GM23248 (cell line): ENCODE data around the gene APBA2.

Experiments
- EZH2 ChIP-seq: fragments of 200-600 bp; sonication (generic); IDR thresholded peaks from 2 replicates; pipeline ENCODE4 v1.6.1; 2018; ENCODE audit warnings: antibody characterized with exemption, mild to moderate bottlenecking; ENCODE audit not compliant: insufficient read depth, poor library complexity, severe bottlenecking
- EZH2phosphoT487 ChIP-seq: fragments of 200-600 bp; sonication (generic); IDR thresholded peaks from 2 replicates; pipeline ENCODE4 v1.6.1; 2018; ENCODE audit warnings: antibody characterized with exemption, moderate library complexity, mild to moderate bottlenecking, low read depth; ENCODE audit not compliant: insufficient read depth

GRCh38 chr15:29003840-29004233, 118.1 kb downstream of the APBA2 start:
- TF ChIP-seq EZH2phosphoT487, result no peak
- no peak for TF ChIP-seq EZH2
